RPMI8226 (cell line): ENCODE results near the gene LAMB2.

Experiments used
- DNase-seq: peaks from one replicate; pipeline ENCODE4 v3.0.0-alpha.2; 2015

LAMB2 gene

GRCh38 chr3:49120438-49121131 lies 12.3 kb downstream of the LAMB2 start, which contains the start of gene USP19:
Gene USP19 (minus strand): TSS chr3:49120823. CDS start chr3:49119145, 1,678 bp downstream.
- peak; percentile 95 for DNase-seq

GRCh38 chr3:49120096-49120437 lies 12.8 kb downstream of the LAMB2 start:
- no peak for DNase-seq

GRCh38 chr3:49119439-49119838 lies 13.4 kb downstream of the LAMB2 start:
- DNase-seq, result no peak

GRCh38 chr3:49119036-49119435 lies 13.8 kb downstream of the LAMB2 start:
- DNase-seq, result no peak

GRCh38 chr3:49112262-49112661 lies 20.6 kb downstream of the LAMB2 start:
- DNase-seq, result no peak

GRCh38 chr3:49111347-49111746 lies 21.5 kb downstream of the LAMB2 start:
- DNase-seq, result no peak

GRCh38 chr3:49110780-49111179 lies 22.1 kb downstream of the LAMB2 start:
- DNase-seq, result no peak

GRCh38 chr3:49108346-49108745 lies 24.5 kb downstream of the LAMB2 start:
- DNase-seq, result no peak

DNA sequence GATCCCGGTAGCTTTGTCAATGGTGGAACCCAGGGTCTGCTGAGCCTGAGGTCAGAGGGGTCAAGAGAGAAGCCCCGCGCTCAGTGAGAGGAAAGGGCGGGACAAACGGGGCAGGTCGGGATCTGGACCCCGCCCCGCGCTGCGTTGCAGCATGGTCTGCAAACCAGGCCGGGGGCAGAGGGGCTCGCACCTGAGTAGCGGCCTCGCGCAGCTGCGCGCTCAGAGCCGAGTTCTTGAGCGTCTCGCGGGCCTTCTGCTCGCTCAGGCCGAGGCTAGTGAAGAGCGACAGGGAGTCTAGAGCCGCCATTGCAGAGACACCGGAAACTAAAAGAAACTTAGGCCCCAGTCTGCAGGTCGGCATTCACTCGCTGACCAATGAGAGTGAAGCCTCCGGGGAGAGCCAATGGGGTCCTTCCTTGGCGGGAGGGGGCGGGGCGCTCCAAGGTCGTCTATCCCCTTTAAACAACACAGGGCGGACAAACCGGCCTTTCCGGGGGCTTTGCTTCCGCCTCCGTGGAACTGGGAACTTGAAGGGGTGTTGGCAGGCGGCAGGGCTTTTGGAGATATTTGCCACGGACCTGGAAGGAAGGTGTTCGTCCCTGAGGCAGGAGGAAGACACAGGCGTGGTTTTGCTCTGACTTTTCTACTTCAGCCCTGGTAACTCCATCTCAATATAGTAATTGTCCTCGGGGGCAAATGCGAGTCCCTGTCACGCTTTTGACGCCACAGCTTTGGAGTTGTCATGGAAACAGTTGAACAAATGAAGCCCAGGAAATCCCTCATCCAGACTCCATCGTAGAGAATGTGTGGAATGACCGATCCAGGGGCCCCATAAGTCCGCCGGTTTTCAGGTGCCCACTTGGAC lies 28.2 kb downstream of the LAMB2 start, which contains the start of gene QARS1:
Gene QARS1, minus strand, starts transcription at position 331 of the 865 bp plus-strand sequence. Its CDS starts 24 bp downstream, at position 307.
- peak; percentile 93 for DNase-seq

GRCh38 chr3:49104052-49104426 lies 28.8 kb downstream of the LAMB2 start:
- DNase-seq, result no peak

GRCh38 chr3:49100046-49100615 lies 32.7 kb downstream of the LAMB2 start:
- no peak for DNase-seq

DNA sequence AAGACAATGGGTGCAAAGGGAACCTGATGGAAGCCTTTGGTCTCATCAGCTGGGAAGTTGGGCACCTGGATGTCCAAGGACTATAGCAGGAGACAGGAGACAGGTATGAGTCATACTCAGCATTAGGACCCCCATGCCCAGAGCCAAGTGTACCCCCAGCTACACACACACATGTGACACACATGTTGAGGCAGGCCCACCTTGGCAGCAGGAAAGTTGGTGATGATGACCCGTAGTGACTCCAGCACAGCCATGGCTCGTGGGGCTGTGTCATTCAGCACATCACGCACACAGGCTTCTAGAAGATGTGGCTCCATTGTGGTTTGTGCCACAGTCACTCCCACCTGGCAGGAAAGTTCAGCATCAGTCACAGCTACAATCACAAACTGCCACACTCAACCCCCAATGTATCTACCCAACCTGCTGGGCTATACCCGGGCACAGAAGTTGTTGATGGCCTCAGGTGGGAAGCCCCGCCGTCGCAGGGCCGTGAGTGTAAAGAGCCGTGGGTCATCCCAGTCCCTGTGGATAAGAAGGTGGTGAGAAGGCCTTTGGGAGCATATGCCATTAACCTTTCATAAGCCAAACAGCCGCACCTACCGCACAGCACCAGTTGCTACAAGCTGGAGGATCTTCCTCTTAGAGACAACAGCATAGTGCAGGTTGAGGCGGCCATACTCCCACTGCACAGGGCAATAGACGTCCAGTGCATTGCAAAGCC lies 33.8 kb downstream of the LAMB2 start:
- DNase-seq, result no peak

DNA sequence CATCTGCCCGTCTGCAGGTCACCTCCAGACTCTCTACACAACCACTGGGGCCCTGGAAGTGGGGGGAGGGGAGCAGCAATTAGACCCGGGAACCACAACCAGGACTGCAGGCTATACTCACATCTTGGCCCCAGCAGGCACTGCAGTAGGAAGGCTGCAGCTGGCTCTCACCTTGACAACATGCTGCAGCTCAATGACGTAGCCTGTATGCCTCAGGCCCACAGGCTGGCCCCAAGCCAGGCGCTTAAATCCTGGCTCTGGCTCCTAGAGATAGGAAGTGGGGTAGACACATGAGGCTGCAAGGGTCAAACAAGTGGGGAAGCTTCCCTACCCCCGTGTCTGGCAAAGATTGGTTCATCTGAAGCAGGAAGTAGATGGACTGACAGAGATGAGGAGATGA lies 34.4 kb downstream of the LAMB2 start:
- DNase-seq, result no peak

DNA sequence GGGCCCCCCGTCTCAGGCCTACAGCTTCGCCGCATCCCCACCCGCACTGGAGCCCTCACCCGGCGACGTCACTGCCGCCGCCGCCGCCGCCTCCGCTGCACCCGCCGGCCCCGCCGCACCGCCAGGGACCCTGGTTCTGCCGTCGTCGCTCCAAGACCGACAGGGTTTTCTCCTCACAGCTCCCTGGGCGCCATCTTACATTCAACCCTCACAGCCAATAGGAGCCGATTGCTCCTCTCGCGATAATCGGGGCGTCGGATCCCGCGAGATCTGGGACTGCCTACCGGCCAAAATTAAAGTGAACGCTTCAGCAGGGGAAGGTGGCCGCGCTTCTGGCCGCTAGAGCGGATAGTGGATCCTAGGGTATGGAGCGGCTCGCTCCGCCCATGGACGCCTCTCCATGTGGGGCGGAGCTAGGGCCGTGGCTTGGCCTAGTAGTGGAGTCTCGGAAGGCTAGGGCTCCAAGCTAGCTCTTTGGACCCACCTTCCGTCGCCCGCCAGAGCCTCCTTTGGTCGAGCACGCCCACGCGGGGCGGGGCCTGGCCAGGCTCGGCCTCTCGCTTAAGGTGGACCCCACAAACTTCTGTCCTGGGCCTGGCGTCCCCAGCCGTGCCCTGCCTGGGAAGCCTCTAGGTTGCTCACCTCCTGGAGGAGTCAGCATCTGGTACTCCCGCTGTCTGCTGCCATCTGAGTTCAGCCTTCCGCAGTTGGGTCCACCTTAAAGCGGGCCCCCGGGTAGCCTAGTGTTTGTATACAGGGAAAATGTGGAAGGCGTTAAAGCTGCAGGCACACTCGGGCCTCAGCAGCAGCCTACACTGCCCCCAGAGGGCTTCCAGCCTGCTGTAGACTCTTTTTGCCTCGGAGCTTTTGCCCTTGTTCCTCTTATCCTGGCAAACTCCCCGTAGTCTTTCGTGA lies 38.7 kb downstream of the LAMB2 start, which contains the start of gene QRICH1:
Gene QRICH1, minus strand, starts transcription at position 219 of the 915 bp plus-strand sequence. CDS start 17,054 bp downstream, outside the sequence.
- peak; percentile 99 for DNase-seq

- peak; percentile 76 for DNase-seq
Observed at GRCh38 chr3:49092938-49093852, 39.7 kb downstream of the LAMB2 start.

DNA sequence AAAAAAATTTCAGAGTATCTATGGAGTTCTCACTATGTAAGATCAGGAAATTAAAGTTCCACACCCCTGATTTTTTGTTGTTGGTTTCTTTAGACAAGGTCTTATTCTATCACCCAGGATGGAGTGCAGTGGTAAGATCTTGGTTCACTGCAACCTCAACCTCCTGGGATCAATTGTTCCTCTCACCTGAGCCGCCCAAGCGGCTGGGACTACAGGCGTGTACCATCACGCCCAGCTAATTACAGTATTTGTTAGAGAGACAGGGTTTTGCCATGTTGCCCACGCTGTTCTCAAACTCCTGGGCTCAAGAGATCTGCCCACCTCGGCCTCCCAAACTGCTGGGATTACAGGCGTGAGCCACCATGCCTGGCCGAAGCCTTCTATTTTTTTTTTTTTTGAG lies 51.4 kb downstream of the LAMB2 start:
- DNase-seq, result no peak

GRCh38 chr3:49079270-49079669 lies 53.6 kb downstream of the LAMB2 start:
- no peak for DNase-seq

- DNase-seq, result no peak
Observed at GRCh38 chr3:49076646-49077045, 56.2 kb downstream of the LAMB2 start.

GRCh38 chr3:49076116-49076515 lies 56.7 kb downstream of the LAMB2 start:
- DNase-seq, result no peak
